ENCODE data around the gene MYH6. TPM values are rescaled to one million over a fixed set of nuclear protein-coding genes. Genes with fewer than 3 reads are reported as not detected.

Gene MYH6
- total RNA-seq, 1 donor from 2014 or later: 1,823 TPM

- H3K27ac ChIP-seq (replicated peaks): no peak overlapping the region
- TF ChIP-seq, protein P1, sequence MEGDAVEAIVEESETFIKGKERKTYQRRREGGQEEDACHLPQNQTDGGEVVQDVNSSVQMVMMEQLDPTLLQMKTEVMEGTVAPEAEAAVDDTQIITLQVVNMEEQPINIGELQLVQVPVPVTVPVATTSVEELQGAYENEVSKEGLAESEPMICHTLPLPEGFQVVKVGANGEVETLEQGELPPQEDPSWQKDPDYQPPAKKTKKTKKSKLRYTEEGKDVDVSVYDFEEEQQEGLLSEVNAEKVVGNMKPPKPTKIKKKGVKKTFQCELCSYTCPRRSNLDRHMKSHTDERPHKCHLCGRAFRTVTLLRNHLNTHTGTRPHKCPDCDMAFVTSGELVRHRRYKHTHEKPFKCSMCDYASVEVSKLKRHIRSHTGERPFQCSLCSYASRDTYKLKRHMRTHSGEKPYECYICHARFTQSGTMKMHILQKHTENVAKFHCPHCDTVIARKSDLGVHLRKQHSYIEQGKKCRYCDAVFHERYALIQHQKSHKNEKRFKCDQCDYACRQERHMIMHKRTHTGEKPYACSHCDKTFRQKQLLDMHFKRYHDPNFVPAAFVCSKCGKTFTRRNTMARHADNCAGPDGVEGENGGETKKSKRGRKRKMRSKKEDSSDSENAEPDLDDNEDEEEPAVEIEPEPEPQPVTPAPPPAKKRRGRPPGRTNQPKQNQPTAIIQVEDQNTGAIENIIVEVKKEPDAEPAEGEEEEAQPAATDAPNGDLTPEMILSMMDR (IDR thresholded peaks at IDR 0.05; ENCODE audit: borderline replicate concordance): no peak
Measured at GRCh38 chr14:23438101-23438971, 30.3 kb upstream of the MYH6 start.

GRCh38 chr14:23437133-23438100, 29.3 kb upstream of the MYH6 start:
- H3K27ac ChIP-seq (replicated peaks): no peak overlapping the region
- intact Hi-C loops (cut with micrococcal nuclease): no loop called here
- peaks cover 49% of the 10 kb centered on the region for H3K4me1 ChIP-seq
- no peak overlapping the region for H3K4me3 ChIP-seq
- no peaks in the 10 kb centered on the region for H3K27me3 ChIP-seq (ENCODE audit: low read depth)
- no peaks in the 10 kb centered on the region for H3K9me3 ChIP-seq (replicated peaks)
- TF ChIP-seq, protein P1 (IDR thresholded peaks at IDR 0.05; ENCODE audit: borderline replicate concordance): no peak
- H3K36me3 ChIP-seq: peaks cover 29% of the 10 kb centered on the region
- no peak for DNase-seq

More at GRCh38 chr14:23438101-23438971, 30.3 kb upstream of the MYH6 start:
- Histone ChIP-seq H3K4me1 (peaks cover 49% of the 10 kb centered on the region), H3K4me3 (peak overlapping the region; percentile 46), H3K36me3 (peaks cover 20% of the 10 kb centered on the region), H3K27me3 (ENCODE audit: low read depth) (no peaks in the 10 kb centered on the region), H3K9me3 (replicated peaks) (no peaks in the 10 kb centered on the region)
- intact Hi-C loops (cut with micrococcal nuclease): no loop called here
- peak; percentile 72 for DNase-seq

- Histone ChIP-seq H3K27me3 (ENCODE audit: low read depth) (no peaks in the 10 kb centered on the region), H3K36me3 (peaks cover 38% of the 10 kb centered on the region), H3K9me3 (replicated peaks) (no peaks in the 10 kb centered on the region), H3K27ac (replicated peaks) (no peak overlapping the region), H3K4me1 (peaks cover 42% of the 10 kb centered on the region), H3K4me3 (no peak overlapping the region)
- TF ChIP-seq, protein P1 (IDR thresholded peaks at IDR 0.05; ENCODE audit: borderline replicate concordance): no peak
- intact Hi-C loops (cut with micrococcal nuclease): no loop called here
- no peak for DNase-seq
Measured at GRCh38 chr14:23436327-23437132, 28.5 kb upstream of the MYH6 start.

DNA sequence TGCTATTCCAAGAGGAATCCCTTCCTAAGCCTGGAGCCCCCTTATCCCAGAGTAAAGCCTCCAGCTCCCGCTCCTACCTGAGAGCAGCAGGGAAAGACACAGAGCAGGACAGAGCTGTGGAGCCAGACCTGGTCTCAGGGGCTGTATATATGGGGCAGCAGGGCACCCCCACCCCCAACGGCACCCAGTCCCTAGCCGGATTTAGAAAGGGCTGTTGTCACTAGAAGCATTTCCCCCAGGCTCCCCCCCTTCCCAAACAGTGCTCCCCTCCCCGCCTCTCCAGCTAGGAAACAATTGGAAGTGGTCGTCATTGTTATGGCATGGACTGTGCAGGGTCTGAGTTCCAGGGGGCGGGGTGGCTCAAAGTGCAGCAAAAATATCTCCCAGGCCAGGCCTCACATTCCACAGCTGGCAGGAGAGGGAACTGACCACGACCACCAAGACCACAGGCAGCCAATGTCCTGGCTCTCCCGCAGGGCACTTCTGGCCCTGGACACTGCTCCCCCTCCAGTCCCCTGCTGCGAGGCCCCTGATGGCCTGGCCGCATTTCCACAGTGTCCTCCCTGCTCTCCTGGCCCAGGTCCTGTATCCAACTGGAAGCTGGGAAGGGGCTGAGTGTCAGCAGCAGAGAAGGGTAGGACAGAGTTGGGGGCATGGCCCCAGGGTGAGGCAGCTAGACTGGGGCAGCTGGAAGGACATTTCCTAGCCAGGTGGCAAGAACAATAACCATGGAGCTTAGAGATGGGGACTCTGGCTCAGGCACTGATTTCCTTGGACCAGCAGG, 27.7 kb upstream of the MYH6 start, which contains the start of gene MYH7:
MYH7 (minus strand) TSS at position 118 of the 784 bp plus-strand sequence. CDS start 1,928 bp downstream, outside the sequence.
- DNase-seq: peak; percentile 75
- intact Hi-C loops (cut with micrococcal nuclease): no loop called here

More for the DNA sequence above, 27.7 kb upstream of the MYH6 start, which contains the start of gene MYH7:
- H3K4me3 ChIP-seq: no peak within 1 kb of the TSS
- H3K27ac ChIP-seq (replicated peaks): no peak within 1 kb of the TSS
- peaks cover 46% of the 10 kb centered on the region for H3K36me3 ChIP-seq
- no peaks in the 10 kb centered on the region for H3K9me3 ChIP-seq (replicated peaks)
- H3K4me1 ChIP-seq: peaks cover 34% of the 10 kb centered on the region
- no peaks in the 10 kb centered on the region for H3K27me3 ChIP-seq (ENCODE audit: low read depth)
- TF ChIP-seq, protein P1 (IDR thresholded peaks at IDR 0.05; ENCODE audit: borderline replicate concordance): no peak
